GM13976 (cell line): ENCODE data around the gene MCCC1.

Source experiments
- DNase-seq: peaks from one replicate; pipeline ENCODE4 v3.0.0; 2012; ENCODE audit warnings: low spot score
- in situ Hi-C: fragments of 300-500 bp; cut with MboI; formaldehyde crosslinking; loops from one replicate; pipeline ENCODE4 v1.12.0; 2022; ENCODE audit warnings: low sequenced_read_pairs, mixed read lengths, inconsistent platforms; ENCODE audit not compliant: unreplicated experiment
- TF ChIP-seq, protein P1 (sequence below): IDR thresholded peaks from 2 replicates; pipeline ENCODE4 v1.5.1; 2012; ENCODE audit warnings: borderline replicate concordance, mild to moderate bottlenecking; ENCODE audit not compliant: insufficient read depth; ENCODE audit errors: extremely low read depth, missing control alignments, control extremely low read depth

Gene MCCC1

DNA sequence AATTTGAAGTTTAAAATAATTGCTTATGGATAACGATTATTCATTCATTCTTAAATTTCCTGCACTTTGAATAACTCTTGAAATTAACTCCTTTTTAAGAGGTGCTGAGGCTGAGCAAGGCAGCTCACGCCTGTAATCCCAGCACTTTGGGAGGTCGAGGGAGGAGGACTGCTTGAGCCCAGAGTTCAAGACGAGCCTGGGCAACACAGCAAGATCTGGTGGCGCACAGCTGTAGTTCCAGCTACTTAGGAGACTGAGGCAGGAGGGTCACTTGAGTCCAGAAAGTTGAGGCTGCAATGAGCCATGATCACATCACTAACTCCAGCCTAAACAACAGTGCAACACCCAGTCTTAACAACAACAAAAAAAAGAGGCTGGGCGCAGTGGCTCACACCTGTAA is 126.9 kb downstream of the MCCC1 start:
- TF ChIP-seq, protein P1, sequence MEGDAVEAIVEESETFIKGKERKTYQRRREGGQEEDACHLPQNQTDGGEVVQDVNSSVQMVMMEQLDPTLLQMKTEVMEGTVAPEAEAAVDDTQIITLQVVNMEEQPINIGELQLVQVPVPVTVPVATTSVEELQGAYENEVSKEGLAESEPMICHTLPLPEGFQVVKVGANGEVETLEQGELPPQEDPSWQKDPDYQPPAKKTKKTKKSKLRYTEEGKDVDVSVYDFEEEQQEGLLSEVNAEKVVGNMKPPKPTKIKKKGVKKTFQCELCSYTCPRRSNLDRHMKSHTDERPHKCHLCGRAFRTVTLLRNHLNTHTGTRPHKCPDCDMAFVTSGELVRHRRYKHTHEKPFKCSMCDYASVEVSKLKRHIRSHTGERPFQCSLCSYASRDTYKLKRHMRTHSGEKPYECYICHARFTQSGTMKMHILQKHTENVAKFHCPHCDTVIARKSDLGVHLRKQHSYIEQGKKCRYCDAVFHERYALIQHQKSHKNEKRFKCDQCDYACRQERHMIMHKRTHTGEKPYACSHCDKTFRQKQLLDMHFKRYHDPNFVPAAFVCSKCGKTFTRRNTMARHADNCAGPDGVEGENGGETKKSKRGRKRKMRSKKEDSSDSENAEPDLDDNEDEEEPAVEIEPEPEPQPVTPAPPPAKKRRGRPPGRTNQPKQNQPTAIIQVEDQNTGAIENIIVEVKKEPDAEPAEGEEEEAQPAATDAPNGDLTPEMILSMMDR: no peak
- DNase-seq: no peak
- in situ Hi-C loops: no loop called here

DNA sequence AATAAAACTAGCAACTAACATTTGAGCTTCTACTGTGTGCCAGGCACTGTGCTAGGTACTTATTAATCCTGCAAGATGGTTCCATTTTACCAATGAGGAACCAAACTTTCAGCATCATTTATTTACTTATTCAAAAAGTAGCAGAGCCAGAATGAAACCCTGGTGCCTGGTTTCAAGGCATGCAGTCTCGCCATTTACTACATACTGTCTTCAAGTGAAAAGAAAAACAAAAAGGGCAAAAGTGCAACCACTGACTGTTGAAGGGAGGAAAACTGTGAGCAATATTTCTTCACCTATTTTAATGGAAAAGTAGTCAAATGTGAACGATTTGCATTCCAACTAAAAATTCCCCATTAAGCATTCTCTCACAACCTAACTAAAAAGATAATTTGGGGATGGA is 127.7 kb downstream of the MCCC1 start:
- in situ Hi-C loops: no loop called here
- no peak for DNase-seq
- TF ChIP-seq, protein P1: no peak

DNA sequence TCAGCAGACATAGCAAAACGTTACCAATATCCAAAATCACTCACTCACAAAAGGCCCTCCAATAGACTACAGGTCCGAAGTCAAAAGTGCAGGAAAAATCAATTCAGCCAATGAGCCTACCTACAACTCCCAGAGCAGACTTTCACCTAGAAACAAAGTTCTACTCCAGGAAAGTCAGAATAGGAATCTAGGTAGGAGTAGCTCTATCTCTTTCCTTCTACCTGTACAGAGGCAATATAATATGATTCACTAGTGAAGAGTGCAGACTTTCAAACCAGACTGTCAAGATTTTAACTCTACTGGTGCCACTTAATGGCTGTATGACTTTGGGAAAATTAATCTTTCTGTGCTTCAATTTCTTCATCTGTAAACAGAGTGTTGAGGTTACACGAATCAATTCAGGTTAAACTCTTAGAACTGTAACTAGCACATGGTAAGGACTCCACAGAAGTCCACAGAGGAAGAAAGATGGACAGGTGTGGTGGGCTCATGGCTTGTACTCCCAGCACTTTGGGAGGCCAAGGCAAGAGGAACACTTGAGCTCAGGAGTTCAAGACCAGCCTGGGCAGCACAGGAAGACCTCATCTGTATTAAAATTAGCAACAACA is 128.4 kb downstream of the MCCC1 start:
- no peak for DNase-seq
- TF ChIP-seq, protein P1: no peak
- in situ Hi-C loops: no loop called here

DNA sequence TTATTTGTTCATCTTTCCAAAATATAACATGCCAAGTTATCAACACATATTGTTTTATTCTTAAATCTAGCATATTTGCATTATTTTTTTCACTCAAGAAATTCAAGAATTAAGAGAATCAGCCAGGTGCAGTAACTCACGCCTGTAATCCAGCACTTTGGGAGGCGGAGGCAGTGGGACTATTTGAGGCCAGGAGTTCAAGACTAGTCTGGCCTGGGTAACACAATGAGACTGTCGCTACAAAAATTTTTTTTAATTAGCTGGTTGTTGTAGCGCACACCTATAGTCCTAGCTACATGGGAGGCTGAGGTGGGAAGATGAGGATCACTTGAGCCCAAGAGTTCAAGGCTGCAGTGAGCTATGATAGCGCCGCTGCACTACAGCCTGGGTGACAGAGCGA is 129.4 kb downstream of the MCCC1 start:
- in situ Hi-C loops: no loop called here
- no peak for DNase-seq
- TF ChIP-seq, protein P1: no peak

DNA sequence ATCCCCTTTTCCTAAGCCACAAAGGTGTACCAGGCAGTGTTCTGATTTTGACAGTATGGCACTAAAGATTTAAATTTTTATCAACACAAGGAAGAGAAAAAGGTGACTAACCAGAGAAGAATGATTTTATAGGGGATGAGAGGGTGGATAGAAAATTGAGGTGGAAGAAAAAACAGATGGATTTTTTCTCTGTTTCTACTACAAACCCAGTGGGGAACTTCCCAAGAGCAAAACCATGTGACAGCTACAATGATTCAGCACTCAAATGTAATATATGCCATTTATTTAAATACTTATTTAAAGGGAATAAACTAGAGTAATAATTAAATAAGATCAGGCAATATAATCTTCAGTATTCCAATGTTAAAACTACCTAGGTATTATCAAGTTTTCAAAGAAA is 130.0 kb downstream of the MCCC1 start:
- TF ChIP-seq, protein P1: no peak
- no peak for DNase-seq
- in situ Hi-C loops: no loop called here

DNA sequence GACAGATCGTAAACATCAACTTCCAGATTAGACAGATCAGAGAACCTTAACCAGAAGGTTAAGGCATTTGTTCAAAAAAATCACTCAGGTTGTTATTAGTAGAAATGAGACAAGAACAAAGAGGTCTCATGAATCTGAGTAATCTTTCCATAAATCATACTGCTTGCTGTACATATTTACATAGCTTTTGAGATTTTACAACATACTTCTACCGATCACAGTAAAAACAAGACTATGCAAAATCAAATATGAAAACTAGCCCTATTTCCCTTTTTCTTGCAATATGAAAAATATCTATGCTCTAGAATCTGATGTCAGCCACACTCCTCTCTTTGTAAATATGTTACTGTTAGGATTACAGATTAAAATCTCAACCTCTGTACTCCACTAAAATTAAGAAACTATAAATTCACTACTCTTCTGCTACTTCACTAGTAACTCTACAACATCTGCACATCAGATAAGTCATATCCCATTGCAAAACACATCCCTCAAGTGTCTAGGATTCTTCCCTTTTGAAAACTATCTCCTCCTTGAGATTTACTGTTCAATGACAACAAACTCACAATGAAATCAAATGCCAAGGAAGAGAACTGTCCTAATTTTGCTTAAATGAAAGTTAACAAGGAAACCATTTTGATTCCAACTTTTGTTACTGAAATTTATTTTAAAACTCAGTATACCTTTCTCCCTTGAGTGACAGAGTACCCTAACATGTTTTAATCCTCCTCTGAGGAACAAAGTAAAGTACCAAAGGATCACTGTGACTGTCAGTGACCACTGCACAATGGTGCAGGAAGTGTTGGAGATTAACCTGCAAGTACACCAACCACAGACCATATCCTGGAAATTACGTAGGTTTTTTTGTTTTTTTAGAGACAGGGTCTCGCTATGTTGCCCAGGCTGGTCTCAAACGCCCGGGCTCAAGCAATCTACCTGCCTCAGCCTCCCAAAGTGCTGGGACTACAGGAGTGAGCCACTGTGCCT is 131.8 kb downstream of the MCCC1 start:
- TF ChIP-seq, protein P1: no peak
- DNase-seq: peak; percentile 37
- in situ Hi-C loops: no loop called here
